Measurements from ENCODE around the gene CENPO.
"Not testable (repeated sequence)": the region's sequence is repeated elsewhere in the genome, so short reads cannot be mapped to it uniquely, and the experiment has no call there.

The CENPO gene

GRCh38 chr2:24824966-24825882 lies 32.0 kb downstream of the CENPO start:
- no peak for DNase-seq (ENCODE audit: low read depth in 2 of 2)

- no peak for DNase-seq (ENCODE audit: low read depth in 2 of 2)
Measured at GRCh38 chr2:24825883-24826772, 32.9 kb downstream of the CENPO start.

DNA sequence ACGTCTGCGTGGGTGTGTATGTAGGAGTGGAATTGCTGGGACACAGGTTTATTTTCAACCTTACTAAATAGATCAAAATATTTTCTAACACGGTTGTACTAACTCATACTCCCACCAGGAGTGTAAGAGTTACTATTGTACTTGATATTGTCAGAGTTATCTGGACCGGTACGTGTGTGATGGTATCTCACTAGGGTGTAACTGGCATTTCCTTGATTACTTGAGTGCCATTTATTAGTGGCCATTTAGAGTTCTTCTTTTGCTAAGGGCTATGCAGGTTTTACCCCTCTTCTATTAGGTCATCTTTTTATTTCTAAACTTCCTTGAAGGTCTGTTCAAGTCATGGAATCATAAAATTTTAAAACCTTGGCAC lies 33.5 kb downstream of the CENPO start:
- DNase-seq (ENCODE audit: low read depth in 2 of 2) = no peak

GRCh38 chr2:24827321-24828237 lies 34.4 kb downstream of the CENPO start:
- peak; percentile 38 to 51 for DNase-seq (ENCODE audit: low read depth in 2 of 2)

- no peak for DNase-seq (ENCODE audit: low read depth in 2 of 2)
Measured at GRCh38 chr2:24828238-24828996, 35.2 kb downstream of the CENPO start.

- DNase-seq (ENCODE audit: low read depth in 2 of 2) = no peak
Measured at GRCh38 chr2:24830351-24830750, 37.1 kb downstream of the CENPO start.

DNA sequence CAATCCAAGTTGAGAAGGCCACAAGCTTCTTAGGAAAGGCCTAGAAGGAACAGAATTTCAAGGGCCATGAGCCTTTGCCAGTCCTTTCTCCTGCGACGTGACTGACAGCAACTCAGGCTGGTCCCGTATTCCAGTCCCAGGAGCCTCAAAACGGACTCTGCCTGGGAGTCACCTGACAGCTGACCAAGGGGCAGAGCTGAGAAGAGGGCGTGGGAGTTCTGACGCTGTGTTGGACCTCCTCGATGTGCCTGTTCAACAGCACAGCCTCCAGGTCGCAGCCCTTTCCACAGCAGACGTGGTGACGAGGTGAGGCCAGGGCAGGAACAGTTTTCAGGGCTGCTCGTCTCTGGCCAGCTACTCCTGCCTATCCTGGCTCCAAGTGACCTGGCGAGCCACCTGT lies 37.6 kb downstream of the CENPO start:
- DNase-seq (ENCODE audit: low read depth in 2 of 2) = no peak

DNA sequence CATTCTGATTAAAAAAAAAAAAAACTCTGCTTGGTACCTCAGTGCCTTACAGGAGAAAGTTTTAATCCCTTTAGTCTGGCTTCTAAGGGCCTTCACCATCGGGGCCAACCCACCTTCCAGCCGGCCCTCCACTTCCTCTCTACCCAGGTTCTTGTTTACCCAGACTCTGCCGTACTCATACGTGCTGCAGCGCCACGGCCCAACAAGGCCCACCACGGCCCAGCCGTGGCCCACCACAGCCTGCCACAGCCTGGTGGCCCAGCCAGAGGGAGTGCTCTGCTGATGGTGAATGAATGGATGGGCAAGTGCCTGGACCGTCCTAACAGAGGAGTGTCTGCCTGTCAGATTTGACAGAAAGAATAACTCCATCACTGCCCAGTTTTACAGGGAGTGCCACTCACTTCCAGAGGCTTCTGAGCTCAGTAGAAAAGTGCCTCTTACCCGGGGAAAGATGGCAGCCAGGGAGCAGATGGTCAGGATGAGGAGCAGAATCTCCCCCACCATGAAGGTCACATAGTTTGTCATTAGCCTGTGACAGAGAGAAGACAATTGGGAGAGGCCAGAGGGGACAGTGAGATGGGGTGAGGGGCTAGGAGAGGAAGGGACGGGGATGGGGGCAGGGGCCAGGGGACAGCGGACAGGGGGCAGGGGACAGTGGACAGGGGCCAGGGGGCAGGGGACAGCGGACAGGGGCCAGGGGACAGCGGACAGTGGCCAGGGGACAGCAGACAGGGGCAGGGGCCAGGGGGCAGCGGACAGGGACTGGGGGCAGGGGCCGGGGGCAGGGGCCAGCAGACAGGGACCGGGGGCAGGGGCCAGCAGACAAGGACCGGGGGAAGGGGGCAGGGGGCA lies 38.2 kb downstream of the CENPO start:
- DNase-seq (ENCODE audit: low read depth in 2 of 2) = no peak

GRCh38 chr2:24832073-24832461 lies 38.8 kb downstream of the CENPO start:
- no peak for DNase-seq (ENCODE audit: low read depth in 2 of 2)

- no peak for DNase-seq (ENCODE audit: low read depth in 2 of 2)
Measured at GRCh38 chr2:24832521-24832920, 39.3 kb downstream of the CENPO start.

DNA sequence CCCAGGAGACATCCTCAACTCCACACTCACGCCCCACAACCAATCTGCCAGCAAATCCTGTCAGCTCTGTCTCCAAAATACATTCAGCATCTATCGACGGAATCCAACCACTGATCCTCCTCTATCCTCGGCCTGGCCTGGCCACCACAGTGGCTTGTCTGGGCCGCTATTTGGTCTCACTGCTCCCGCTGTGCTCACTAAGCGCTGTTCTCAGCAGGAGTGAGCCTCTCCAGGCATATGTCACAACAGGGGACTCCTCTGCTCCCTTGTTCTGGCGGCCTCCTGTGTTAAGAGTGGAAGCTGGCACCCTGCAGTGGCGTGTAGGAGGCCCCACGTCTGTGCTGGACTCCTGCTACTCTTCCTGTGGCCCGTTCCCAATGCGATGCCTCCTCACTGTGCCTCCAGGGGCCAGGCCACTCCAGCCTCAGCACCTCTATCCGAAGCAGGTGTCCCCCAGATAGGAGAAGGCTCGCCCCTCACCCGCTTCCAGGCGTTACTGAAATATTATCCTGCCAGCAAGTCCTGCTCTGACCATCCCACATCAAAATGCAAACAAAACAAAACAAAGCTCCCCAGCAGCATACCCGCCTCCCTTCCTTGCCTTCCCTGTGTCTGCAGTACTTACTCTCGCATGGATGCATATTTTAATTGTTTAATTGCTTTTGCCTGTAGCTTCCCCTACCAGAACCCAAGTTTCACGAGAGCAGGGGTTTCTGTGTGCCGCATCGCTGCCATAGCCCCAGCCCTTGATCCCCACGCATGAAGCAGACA lies 39.9 kb downstream of the CENPO start:
- DNase-seq (ENCODE audit: low read depth in 2 of 2) = no peak

DNA sequence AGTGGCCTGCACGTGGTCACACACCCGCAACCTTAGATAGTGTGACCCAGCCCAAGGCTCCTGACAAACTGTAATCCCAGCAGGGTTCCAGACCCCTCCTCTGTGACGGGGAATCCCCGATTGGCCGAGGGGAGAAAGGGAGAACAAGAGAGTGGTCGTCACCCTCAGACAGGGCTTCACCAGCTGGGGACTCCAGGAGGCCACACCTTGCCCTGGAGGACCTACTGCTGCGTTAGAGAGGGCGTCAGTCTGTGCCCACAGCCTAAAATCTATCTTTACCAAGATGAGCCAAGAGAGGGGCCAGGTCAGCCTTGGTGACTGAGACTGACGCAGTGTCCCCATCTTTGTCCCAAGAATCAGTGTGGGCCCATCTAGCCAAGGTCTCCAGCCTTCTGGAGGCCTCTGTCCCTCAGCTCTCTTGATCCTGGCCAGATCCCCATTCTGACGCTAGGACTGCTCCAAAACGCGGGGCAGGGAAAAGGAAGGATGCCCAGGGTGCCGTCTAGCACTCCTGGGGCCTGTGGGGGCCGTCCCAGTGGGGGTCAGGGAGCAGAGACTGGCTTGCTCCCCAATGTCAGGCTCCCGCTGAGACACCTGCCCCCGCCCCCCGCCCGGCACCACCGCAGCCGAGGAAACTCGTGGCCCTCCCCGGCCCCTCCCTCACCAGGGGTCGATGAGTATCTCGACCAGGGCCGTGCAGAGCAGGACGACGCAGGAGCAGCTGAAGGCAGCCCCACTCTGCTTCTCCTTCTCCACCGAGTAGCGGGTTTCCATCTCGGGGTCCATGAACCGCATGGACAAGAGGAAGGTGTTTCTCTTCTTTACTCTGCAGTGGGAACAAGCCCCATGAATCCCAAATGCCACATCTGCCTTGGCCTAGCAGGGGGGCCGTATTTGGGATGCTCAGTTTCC lies 40.9 kb downstream of the CENPO start:
- no peak for DNase-seq (ENCODE audit: low read depth in 2 of 2)

- no peak for DNase-seq (ENCODE audit: low read depth in 2 of 2)
Measured at GRCh38 chr2:24834733-24835395, 41.6 kb downstream of the CENPO start.

DNA sequence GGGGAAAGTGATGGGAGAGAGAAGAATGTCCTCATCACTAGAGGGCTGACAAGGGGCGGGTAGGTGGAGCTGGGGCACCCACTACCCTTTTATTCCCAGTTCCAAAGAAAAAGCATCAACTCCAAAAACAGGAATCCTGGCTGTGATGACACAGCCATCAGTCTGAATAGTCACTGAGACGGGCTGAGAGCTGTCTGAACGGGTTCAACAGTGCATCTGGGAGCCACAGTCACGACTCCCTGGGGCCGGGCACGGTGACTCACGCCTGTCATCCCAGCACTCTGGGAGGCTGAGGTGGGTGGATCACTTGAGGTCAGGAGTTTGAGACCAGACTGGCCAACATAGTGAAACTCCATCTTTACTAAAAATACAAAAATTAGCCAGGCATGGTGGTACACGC lies 42.2 kb downstream of the CENPO start:
- DNase-seq (ENCODE audit: low read depth in 2 of 2) = not testable (repeated sequence)

DNA sequence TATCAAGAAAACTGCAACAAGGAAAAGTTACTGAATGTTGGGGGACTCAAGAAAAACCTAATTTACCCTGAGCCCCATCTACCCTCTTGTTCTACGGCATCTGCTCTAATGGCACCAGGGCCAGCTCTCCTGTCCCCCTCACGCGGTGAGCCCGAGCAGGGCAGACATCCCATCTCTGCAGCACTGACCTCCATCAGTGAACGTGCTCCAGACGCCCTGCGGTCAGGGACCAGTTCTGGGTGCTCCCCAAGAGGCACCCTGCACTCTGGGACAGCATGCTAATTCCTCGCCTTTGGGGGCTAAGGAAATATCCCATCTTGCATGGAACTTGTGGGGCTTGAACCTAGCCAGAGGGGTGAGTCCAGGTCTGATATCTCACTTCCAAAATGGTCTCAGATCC lies 43.0 kb downstream of the CENPO start:
- no peak for DNase-seq (ENCODE audit: low read depth in 2 of 2)

DNA sequence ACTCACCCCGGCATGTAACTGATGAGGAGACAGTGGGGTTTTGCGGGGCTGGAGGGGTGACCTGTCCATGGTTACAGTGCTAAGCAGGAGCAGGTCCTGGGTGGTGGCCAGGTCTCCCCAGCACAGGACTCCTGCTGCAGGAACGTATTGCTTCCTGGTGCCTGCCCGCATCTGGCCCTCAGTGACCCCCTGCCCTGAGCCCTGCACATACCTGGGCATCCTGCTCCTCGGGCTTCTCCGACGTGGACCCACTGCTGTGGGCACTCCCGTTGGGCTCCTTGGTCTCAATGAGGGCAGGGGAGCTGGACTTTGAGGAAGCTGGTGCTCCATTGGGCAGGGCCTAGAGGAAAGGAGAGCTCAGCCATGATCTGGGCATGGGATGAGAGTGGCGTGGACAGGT lies 43.5 kb downstream of the CENPO start:
- no peak for DNase-seq (ENCODE audit: low read depth in 2 of 2)

- DNase-seq (ENCODE audit: low read depth in 2 of 2) = no peak
Measured at GRCh38 chr2:24837996-24838513, 44.8 kb downstream of the CENPO start.
